ENCODE results near the gene LRP8. TPM values are rescaled to one million over a fixed set of nuclear protein-coding genes. Genes with fewer than 3 reads are reported as not detected.

Gene LRP8
- total and polyA plus RNA-seq, 9 of the 15 experiments (the other 6 are each of a cell fraction or from before 2014, with no cell fraction given): 7.1 to 56.1 (median 31.3) TPM

DNA sequence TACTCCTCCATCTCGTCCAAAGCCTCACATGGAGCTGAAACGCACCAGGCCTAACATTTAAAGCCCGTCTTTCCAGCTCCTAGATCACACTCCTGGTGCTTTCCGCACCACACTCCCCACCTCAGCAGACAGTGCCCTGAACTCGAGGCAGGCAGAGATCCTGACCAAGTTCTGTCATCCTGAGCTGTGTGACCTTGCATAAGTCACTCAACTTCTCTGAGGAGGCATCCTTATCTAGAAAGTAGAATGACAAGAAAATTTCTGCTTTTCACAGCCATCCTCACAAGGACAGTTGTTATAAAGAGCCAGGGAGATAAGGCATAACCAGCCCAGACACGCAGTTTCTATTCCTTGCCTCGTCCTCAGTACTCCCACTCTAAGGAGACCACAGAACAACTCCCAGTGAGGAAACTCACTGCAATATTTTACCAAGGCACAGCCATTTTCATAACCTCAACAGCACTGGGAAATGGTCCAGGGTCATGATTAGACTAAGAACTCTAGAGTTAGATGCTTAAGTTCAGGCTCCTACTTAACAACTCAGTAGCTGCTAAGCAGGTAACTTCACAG lies 3.1 kb downstream of the LRP8 start (continued):
- TF ChIP-seq PTTG1 (tag; IDR thresholded peaks at IDR 0.05; ENCODE audit: low read depth) (no peak), ESRRA (IDR thresholded peaks at IDR 0.05; ENCODE audit: borderline replicate concordance, low read depth) (peak; percentile 54; the same call in 1 of the 2 replicates), EZH2 (IDR thresholded peaks at IDR 0.05; ENCODE audit: borderline replicate concordance, low read depth, low read length) (no peak), SUPT5H (IDR thresholded peaks at IDR 0.05) (no peak), SNRNP70 (optimal IDR thresholded peaks at IDR 0.05; ENCODE audit: low read depth, low read length) (no peak), CBFA2T3 (IDR thresholded peaks at IDR 0.05) (peak; percentile 54), FOS (IDR thresholded peaks at IDR 0.05; ENCODE audit: extremely low read depth, insufficient read length) (no peak), ZNF217 (CRISPR knock-in tag; IDR thresholded peaks at IDR 0.05) (no peak), E2F3 (CRISPR knock-in tag; IDR thresholded peaks at IDR 0.05) (no peak), TCF3 (CRISPR knock-in tag; IDR thresholded peaks at IDR 0.05) (peak; percentile 52; the same call in 1 of the 2 replicates), ETV5 (CRISPR knock-in tag; IDR thresholded peaks at IDR 0.05; ENCODE audit: low read depth) (no peak), CTBP1 (IDR thresholded peaks at IDR 0.05; ENCODE audit: borderline replicate concordance) (peak; percentile 25; the same call in 1 of the 2 replicates), TAF1 (IDR thresholded peaks at IDR 0.05; ENCODE audit: control insufficient read depth, extremely low read depth, insufficient read depth, low read length, severe bottlenecking) (no peak)
- TF ChIP-seq, protein P1, sequence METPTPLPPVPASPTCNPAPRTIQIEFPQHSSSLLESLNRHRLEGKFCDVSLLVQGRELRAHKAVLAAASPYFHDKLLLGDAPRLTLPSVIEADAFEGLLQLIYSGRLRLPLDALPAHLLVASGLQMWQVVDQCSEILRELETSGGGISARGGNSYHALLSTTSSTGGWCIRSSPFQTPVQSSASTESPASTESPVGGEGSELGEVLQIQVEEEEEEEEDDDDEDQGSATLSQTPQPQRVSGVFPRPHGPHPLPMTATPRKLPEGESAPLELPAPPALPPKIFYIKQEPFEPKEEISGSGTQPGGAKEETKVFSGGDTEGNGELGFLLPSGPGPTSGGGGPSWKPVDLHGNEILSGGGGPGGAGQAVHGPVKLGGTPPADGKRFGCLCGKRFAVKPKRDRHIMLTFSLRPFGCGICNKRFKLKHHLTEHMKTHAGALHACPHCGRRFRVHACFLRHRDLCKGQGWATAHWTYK (CRISPR knock-in tag; IDR thresholded peaks at IDR 0.05): 0 out of 2 replicates have a peak, but pooled peaks have one; percentile 13
- TF ChIP-seq, protein P2, sequence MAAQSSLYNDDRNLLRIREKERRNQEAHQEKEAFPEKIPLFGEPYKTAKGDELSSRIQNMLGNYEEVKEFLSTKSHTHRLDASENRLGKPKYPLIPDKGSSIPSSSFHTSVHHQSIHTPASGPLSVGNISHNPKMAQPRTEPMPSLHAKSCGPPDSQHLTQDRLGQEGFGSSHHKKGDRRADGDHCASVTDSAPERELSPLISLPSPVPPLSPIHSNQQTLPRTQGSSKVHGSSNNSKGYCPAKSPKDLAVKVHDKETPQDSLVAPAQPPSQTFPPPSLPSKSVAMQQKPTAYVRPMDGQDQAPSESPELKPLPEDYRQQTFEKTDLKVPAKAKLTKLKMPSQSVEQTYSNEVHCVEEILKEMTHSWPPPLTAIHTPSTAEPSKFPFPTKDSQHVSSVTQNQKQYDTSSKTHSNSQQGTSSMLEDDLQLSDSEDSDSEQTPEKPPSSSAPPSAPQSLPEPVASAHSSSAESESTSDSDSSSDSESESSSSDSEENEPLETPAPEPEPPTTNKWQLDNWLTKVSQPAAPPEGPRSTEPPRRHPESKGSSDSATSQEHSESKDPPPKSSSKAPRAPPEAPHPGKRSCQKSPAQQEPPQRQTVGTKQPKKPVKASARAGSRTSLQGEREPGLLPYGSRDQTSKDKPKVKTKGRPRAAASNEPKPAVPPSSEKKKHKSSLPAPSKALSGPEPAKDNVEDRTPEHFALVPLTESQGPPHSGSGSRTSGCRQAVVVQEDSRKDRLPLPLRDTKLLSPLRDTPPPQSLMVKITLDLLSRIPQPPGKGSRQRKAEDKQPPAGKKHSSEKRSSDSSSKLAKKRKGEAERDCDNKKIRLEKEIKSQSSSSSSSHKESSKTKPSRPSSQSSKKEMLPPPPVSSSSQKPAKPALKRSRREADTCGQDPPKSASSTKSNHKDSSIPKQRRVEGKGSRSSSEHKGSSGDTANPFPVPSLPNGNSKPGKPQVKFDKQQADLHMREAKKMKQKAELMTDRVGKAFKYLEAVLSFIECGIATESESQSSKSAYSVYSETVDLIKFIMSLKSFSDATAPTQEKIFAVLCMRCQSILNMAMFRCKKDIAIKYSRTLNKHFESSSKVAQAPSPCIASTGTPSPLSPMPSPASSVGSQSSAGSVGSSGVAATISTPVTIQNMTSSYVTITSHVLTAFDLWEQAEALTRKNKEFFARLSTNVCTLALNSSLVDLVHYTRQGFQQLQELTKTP (IDR thresholded peaks at IDR 0.05; ENCODE audit: low read depth in 1 of 2, partially characterized antibody in 2 of 2): peak in 1 of 2 experiments; percentile 15
- TF ChIP-seq, protein P3, sequence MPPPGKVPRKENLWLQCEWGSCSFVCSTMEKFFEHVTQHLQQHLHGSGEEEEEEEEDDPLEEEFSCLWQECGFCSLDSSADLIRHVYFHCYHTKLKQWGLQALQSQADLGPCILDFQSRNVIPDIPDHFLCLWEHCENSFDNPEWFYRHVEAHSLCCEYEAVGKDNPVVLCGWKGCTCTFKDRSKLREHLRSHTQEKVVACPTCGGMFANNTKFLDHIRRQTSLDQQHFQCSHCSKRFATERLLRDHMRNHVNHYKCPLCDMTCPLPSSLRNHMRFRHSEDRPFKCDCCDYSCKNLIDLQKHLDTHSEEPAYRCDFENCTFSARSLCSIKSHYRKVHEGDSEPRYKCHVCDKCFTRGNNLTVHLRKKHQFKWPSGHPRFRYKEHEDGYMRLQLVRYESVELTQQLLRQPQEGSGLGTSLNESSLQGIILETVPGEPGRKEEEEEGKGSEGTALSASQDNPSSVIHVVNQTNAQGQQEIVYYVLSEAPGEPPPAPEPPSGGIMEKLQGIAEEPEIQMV (tag; conservative IDR thresholded peaks at IDR 0.05; ENCODE audit: low read depth): no peak
- TF ChIP-seq, protein P4, sequence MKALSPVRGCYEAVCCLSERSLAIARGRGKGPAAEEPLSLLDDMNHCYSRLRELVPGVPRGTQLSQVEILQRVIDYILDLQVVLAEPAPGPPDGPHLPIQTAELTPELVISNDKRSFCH (CRISPR knock-in tag; IDR thresholded peaks at IDR 0.05): no peak
- TF ChIP-seq, protein P4 (tag; IDR thresholded peaks at IDR 0.05): 0 out of 2 replicates have a peak, but pooled peaks have one; percentile 15
- TF ChIP-seq, protein P5, sequence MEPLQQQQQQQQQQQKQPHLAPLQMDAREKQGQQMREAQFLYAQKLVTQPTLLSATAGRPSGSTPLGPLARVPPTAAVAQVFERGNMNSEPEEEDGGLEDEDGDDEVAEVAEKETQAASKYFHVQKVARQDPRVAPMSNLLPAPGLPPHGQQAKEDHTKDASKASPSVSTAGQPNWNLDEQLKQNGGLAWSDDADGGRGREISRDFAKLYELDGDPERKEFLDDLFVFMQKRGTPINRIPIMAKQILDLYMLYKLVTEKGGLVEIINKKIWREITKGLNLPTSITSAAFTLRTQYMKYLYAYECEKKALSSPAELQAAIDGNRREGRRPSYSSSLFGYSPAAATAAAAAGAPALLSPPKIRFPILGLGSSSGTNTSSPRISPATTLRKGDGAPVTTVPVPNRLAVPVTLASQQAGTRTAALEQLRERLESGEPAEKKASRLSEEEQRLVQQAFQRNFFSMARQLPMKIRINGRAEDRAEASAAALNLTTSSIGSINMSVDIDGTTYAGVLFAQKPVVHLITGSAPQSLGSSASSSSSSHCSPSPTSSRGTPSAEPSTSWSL (CRISPR knock-in tag; IDR thresholded peaks at IDR 0.05; ENCODE audit: borderline replicate concordance): no peak

Measured in K562 (cell line).